Thymus (tissue), 11 donors: Measurements from ENCODE around the gene HSFX4. TPM values are rescaled to one million over a fixed set of nuclear protein-coding genes. Genes with fewer than 3 reads are reported as not detected.
"Not testable (repeated sequence)": the region's sequence is repeated elsewhere in the genome, so short reads cannot be mapped to it uniquely, and the experiment has no call there.

ENCODE experiments used
- DNase-seq, 9 donors: peaks; one replicate each; pipeline ENCODE4 v3.0.0-alpha.2; 2013; ENCODE audit warnings: low spot score in 9 of 9, low read depth in 6 of 9, missing footprints in 1 of 9
- H3K27ac ChIP-seq, 2 donors: one replicate each; pipeline ENCODE4 v1.5.1; 2013; ENCODE audit warnings: control low read depth in 1 of 2, low read depth in 1 of 2, low read length in 1 of 2, mild to moderate bottlenecking in 1 of 2, moderate library complexity in 1 of 2
- H3K27me3 ChIP-seq, 2 donors: one replicate each; pipeline ENCODE4 v1.5.1; 2013; ENCODE audit warnings: low read length in 1 of 2; ENCODE audit not compliant: control insufficient read depth in 2 of 2, insufficient read depth in 1 of 2
- H3K36me3 ChIP-seq, 2 donors: one replicate each; pipeline ENCODE4 v1.5.1; 2013; ENCODE audit warnings: low read length in 1 of 2, mild to moderate bottlenecking in 1 of 2, moderate library complexity in 1 of 2; ENCODE audit not compliant: control insufficient read depth in 2 of 2, insufficient read depth in 2 of 2
- H3K4me1 ChIP-seq, 2 donors: one replicate each; pipeline ENCODE4 v1.5.1; 2013; ENCODE audit warnings: low read length in 2 of 2; ENCODE audit not compliant: control insufficient read depth in 2 of 2, insufficient read depth in 2 of 2
- H3K4me3 ChIP-seq, 2 donors: one replicate each; pipeline ENCODE4 v1.5.1; 2013; ENCODE audit warnings: low read length in 2 of 2, control low read depth in 1 of 2, mild to moderate bottlenecking in 1 of 2
- H3K9me3 ChIP-seq, 2 donors: one replicate each; pipeline ENCODE4 v1.5.1; 2013; ENCODE audit warnings: low read length in 1 of 2, mild to moderate bottlenecking in 1 of 2; ENCODE audit not compliant: control insufficient read depth in 2 of 2, insufficient read depth in 1 of 2
- WGBS: extraction: QIAGEN DNeasy Blood & Tissue Kit; methylation state at CpG from one replicate; pipeline ENCODE4 v1.1.7; 2013; 5-methylcytosine and 5-hydroxymethylcytosine counted together
- polyA plus RNA-seq: library from polyadenylated mRNA; stranded (reverse); fragments of 200-250 nt; gene quantifications from one replicate; pipeline ENCODE4 v1.2.3, GENCODE V29; 2013
- total RNA-seq: library from RNA; stranded (reverse); fragments of 120-200 nt; gene quantifications from one replicate; pipeline ENCODE4 v1.2.4, GENCODE V29; 2013
- donor health status: healthy.

The HSFX4 gene
- total and polyA plus RNA-seq, 2 donors, result 0.28 to 1.5 TPM

DNA sequence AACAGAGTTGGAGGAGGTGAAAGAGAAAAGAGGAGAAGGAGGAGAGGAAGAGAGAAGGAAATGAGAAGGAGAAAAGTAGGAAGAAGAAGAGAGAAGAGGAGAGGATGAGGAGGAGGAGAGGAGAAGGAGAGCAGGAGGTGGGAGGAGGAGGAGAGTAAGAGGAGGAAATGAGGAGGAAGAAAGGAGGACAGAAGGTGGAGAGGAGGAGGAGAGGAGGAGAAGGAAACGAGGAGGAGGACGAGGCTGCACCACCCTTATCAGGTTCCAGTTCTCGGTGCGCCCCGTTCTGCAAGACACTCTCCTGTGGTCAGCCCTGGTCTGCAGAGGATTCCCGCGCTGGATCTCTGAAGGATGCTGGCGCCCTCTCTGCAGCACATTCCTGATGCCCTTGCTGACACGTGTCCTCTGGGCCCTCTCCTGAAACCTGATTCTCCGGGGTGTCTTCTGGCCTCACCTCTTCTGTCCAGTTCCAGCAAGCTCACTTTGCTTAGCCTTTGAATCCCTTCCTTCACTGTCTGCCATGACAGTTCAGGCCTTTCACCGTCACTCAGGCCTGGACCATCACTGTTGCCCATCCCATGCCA is 15.8 kb downstream of the HSFX4 start:
- DNase-seq, H3K27me3 ChIP-seq, H3K9me3 ChIP-seq, H3K4me3 ChIP-seq, H3K27ac ChIP-seq, H3K4me1 ChIP-seq: not testable (repeated sequence)
- 97% methylated on average over 11 of the region's 11 CpGs for WGBS
- H3K36me3 ChIP-seq, result peaks cover 5 to 15% of the 10 kb centered on the region in 2 donors

DNA sequence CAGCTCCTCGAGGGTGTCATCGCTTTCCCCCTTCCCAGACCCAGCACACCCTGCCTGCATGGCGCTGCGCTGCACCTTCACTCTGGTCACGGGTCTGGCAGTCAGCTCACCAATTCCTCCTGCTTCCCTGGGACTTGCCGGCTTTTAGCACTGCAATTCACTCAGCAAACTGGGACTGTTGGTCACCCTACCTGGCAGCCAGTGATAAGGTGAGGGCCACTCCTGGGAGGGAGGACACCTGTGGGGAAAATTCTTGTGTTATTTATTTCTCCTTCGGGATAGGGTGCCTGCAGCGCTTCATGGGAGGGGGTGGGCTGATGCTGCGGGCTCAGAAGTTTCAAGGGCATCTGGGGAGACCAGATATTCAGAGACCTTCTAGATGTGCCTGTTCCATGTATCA is 16.4 kb downstream of the HSFX4 start:
- not testable (repeated sequence) for H3K9me3 ChIP-seq, H3K4me1 ChIP-seq, H3K27ac ChIP-seq, H3K4me3 ChIP-seq, DNase-seq, H3K27me3 ChIP-seq
- H3K36me3 ChIP-seq, result peaks cover 5 to 15% of the 10 kb centered on the region in 2 donors
- 99% methylated on average over 7 of the region's 9 CpGs for WGBS

DNA sequence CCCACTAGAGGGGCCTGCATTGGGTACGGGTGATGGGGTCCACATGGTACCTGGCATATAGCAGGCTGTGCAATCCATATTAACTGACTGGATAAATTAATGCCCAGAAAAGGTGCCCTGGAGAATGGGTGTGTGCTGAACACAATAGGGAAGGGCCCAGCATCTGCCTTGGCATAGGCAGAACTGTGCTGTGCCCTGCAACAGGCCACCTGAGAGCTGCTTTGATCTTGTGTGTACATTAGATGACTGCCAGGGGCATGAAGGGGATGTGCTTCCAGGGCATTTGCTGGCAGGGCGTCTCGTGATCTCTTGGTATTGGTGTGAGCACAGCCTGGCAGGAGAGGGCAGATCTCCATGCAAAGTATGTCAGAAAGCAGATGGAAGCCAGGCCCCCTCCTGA is 17.6 kb downstream of the HSFX4 start:
- H3K4me1 ChIP-seq, H3K27ac ChIP-seq, H3K27me3 ChIP-seq, H3K4me3 ChIP-seq, H3K9me3 ChIP-seq, DNase-seq: not testable (repeated sequence)
- no CpG with 5 or more reads among the region's 3 CpGs for WGBS
- peaks cover 5 to 15% of the 10 kb centered on the region in 2 donors for H3K36me3 ChIP-seq

DNA sequence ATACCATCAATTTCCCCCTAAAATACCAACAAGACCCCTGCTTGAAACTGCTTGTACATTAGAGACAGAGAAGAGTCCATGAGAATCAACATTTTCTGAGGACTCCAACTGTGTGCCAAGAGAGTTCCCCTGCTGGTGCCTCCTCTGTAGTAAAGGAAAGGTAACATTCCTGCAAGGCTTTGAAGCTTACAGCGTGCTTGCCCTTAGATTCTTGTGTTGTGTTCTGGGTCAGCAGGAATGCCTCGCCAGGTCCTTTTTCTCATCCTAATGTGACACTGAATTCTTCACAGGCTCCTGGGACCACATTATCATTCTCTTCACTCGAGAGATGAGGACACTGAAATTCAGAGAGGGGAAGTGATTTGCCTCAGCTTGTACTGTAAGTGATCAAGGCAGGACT is 18.6 kb downstream of the HSFX4 start:
- DNase-seq, result no peak
- no peaks in the 10 kb centered on the region for H3K9me3 ChIP-seq
- no peaks in the 10 kb centered on the region for H3K27me3 ChIP-seq
- 59% methylated on average over 3 of the region's 3 CpGs for WGBS
- no peaks in the 10 kb centered on the region for H3K4me1 ChIP-seq
- H3K36me3 ChIP-seq, result peaks cover 5 to 15% of the 10 kb centered on the region in 2 donors
- no peak overlapping the region for H3K4me3 ChIP-seq
- H3K27ac ChIP-seq, result no peak overlapping the region

DNA sequence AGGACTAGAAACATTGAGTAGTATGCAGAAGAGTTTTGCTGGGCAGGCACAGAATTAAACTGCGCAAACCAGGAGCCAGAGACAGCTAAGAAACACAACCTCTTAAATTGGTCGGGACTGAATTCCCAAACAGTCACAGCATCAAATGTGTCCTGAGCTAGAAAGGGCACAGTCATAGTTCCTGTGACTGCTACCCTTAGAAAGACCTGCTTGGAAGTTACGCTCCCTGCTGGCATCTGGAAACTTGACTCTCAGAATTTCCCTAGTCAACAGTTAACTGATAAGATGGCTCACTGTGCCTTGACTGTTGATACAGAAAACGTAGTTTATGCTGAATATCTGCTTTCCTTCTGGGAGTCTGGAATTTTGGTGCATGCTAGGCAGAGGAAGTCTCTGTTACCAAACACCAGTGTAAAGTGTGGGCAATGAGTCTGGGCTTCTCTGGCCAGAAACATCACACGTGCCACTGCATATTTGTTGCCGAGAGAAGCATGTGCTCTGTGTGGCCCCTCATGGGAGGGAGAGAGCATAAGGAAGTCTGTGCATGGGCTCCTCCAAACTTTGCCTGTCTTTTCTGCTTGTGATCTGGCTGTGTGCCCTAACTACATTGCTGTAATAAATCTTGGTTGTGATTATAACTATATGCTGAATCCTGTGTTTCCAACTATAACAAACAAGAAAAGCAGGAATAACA is 20.5 kb downstream of the HSFX4 start:
- no peaks in the 10 kb centered on the region for H3K4me1 ChIP-seq

DNA sequence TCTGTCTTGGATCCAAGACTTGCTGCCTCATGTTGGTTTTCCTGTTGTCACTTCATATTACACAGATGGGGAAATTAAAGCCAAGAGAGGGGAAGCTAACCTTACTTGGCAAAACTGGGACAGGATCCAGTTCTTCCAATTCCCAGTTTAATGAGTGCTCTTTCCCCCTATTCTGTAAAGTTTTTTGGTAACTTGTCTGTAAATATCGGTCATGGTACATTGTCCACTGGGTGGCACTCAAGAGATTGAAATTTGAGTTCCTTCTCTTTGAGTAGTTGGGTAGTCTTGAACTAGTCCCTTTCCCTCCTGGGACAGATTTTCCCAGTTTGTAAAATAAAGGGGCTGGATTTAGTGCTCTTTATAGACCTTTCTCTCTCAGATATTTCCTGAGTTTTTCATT is 21.3 kb downstream of the HSFX4 start:
- no peaks in the 10 kb centered on the region for H3K27me3 ChIP-seq
- H3K9me3 ChIP-seq, result no peaks in the 10 kb centered on the region
- no peaks in the 10 kb centered on the region for H3K4me1 ChIP-seq
- 16% methylated on average over 1 of the region's 1 CpG for WGBS
- H3K27ac ChIP-seq, result no peak overlapping the region
- peak in 5 of 9 donors; percentile 4 to 37 (median 13) for DNase-seq
- no peak overlapping the region for H3K4me3 ChIP-seq
- peaks cover 2 to 9% of the 10 kb centered on the region in 2 donors for H3K36me3 ChIP-seq

More for the DNA sequence above, 20.5 kb downstream of the HSFX4 start:
- Histone ChIP-seq H3K4me3 (no peak overlapping the region), H3K27ac (no peak overlapping the region), H3K9me3 (no peaks in the 10 kb centered on the region), H3K27me3 (no peaks in the 10 kb centered on the region), H3K36me3 (peaks cover 2 to 12% of the 10 kb centered on the region in 2 donors)
- DNase-seq, result no peak
- 93% methylated on average over 6 of the region's 6 CpGs for WGBS

DNA sequence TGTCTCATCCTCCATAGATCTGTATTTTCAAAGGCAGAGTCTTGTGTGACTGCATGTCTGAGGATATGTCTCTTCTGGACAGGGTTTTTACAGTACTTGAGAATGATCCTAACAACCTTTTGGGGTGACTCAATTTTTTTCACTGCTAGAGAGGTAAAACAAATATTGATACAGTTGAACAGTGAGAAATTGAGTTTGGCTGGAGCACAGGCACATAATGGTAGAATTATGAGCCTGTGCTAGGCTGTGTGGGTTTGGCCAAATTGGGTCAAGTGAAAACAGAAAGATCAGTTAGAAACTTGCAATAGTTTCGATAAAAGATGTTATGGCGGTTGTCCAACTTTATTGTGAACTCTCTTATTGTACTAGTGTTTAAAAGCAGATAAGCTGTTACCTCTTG is 32.2 kb downstream of the HSFX4 start:
- H3K27me3 ChIP-seq, result no peaks in the 10 kb centered on the region
- no peak overlapping the region for H3K27ac ChIP-seq
- DNase-seq, result no peak
- H3K36me3 ChIP-seq, result peaks cover 0 to 11% of the 10 kb centered on the region in 2 donors
- WGBS, result 100% methylated on average over 2 of the region's 2 CpGs
- no peaks in the 10 kb centered on the region for H3K4me1 ChIP-seq
- H3K9me3 ChIP-seq, result peaks cover 0 to 2% of the 10 kb centered on the region in 2 donors
- H3K4me3 ChIP-seq, result no peak overlapping the region

DNA sequence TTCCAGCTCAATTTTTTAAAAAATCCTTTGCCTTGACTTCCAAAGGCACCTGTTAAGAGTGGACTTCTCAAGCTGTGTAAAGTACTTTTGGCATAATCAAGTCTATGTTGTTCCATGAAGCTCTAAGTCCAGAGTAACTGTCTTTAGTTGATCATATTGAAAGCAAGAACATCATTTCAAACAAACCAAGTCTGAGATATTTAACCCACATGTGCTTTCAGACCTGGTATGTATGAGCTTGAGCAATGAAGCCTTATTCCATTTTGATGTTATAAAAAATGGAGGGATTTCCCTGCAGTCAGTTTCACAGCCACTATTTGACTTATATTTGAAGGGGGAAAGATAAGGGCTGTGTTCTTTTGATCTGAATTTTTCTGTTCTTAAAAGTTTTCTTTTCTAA is 32.6 kb downstream of the HSFX4 start:
- Histone ChIP-seq H3K27ac (no peak overlapping the region), H3K27me3 (no peaks in the 10 kb centered on the region), H3K4me1 (no peaks in the 10 kb centered on the region), H3K36me3 (peaks cover 0 to 11% of the 10 kb centered on the region in 2 donors), H3K9me3 (peaks cover 0 to 2% of the 10 kb centered on the region in 2 donors), H3K4me3 (no peak overlapping the region)
- DNase-seq, result no peak

DNA sequence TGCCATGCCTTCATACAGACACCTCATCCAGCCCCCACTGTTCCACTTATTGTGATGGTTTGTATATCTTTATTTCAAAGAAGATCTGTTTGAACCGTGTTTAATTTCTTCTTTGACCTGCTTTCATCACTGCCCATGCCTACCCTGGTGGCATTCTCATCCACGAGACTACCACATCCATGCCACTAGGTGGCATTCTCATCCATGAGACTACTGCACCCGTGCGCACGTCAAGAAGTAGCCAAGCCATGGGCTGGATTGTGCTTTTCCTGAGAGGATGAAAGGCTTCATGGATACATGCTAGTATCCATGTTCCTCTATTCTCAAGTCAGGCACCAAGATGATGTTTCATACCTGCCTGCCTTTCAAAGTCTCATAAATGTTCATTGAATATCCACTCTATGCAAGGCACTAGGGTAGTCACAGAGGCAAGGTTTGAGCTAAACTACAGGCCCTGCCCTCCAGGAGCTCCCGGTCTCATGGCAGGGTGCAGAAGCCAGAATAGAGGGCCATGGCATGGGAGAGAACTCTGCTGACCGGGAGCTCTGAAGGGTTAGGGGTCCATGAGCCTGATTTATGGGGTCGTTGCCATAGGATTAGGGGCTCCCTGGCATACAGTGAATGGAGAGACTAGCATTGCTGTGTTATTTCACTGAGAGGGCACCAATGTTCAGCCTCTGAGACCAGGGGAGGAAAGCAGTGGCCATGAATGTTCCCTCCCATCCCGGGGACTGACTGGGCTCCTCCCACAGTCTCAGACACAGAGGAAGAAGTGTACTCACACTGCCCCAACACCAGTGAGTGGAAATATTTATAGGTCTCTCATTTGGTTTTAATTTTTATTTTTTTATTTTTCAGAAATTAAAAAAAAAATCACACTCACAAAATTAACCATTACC is 33.7 kb downstream of the HSFX4 start:
- Histone ChIP-seq H3K9me3 (peaks cover 0 to 2% of the 10 kb centered on the region in 2 donors), H3K36me3 (peaks cover 0 to 11% of the 10 kb centered on the region in 2 donors), H3K27me3 (no peaks in the 10 kb centered on the region), H3K27ac (no peak overlapping the region), H3K4me1 (no peaks in the 10 kb centered on the region), H3K4me3 (no peak overlapping the region)
- DNase-seq, result peak in 4 of 9 donors; percentile 2 to 37 (median 19)
- WGBS, result 63% methylated on average over 9 of the region's 9 CpGs
